Spleen (tissue), 7 donors: ENCODE data around the gene RTBDN.

Source experiments
- POLR2AphosphoS5 ChIP-seq, 3 donors: sonication (generic); formaldehyde crosslinking; IDR thresholded peaks; one replicate each; pipeline ENCODE4 v1.5.1; 2017; ENCODE audit warnings: antibody characterized with exemption in 3 of 3
- TF ChIP-seq, protein P1 (sequence below), 11 experiments: fragments of 200-600 bp in 7 of 11; fragments of 450-650 bp in 4 of 11; sonication (generic) in 4 of 11; IDR thresholded peaks in 8 of 11; conservative IDR thresholded peaks in 3 of 11; 1 replicate in 7 of 11; 2 replicates in 4 of 11; pipeline versions ENCODE4 v1.4.0 to v1.8.0; 2016 to 2021; ENCODE audit warnings: antibody characterized with exemption in 11 of 11, inconsistent platforms in 4 of 11, mild to moderate bottlenecking in 1 of 11
- donor health status: DM: no; HTN: no; CAD: no; lungs with moderate emphysema.
- donor health status: DM: no; HTN: no; CAD: no.
- donor health status: DM: no; HTN: no; CAD: no.

DNA sequence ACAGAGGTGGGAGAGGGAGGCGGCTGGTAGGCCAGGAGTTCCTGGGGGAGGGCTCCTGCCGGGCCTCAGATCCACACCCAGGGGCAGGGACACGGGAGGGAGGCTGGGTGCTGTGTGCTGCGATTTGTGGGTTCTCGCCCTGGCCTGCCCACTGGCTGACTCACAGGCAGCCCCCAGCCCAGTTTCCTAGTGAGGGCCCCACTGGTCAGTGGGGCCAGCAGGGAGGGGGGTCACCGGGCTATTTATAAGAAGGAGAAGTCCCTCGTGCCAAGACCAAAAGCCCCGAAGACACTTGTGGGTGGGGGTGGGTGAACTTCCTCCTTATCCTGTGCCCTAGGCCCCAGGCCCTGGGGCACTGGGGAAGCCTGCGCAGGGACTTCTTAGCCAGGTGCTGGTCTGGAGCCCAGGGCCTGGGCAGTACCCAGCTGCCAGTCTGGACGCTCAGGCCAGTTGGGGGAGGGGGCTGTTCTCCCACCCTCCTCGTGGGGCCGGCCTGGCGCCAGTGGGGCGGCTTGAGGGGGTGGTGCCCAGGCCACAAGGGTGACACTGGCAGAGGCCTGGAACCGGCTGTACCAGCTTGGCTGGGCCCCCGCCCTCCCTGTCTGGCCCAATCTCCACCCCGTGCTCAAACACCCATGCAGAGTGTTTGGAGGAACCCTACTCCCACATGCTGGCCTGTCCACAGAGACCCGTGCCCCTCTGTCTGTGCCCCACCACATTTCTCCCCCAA is 48.1 kb downstream of the RTBDN start:
- TF ChIP-seq, protein P1, sequence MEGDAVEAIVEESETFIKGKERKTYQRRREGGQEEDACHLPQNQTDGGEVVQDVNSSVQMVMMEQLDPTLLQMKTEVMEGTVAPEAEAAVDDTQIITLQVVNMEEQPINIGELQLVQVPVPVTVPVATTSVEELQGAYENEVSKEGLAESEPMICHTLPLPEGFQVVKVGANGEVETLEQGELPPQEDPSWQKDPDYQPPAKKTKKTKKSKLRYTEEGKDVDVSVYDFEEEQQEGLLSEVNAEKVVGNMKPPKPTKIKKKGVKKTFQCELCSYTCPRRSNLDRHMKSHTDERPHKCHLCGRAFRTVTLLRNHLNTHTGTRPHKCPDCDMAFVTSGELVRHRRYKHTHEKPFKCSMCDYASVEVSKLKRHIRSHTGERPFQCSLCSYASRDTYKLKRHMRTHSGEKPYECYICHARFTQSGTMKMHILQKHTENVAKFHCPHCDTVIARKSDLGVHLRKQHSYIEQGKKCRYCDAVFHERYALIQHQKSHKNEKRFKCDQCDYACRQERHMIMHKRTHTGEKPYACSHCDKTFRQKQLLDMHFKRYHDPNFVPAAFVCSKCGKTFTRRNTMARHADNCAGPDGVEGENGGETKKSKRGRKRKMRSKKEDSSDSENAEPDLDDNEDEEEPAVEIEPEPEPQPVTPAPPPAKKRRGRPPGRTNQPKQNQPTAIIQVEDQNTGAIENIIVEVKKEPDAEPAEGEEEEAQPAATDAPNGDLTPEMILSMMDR (IDR thresholded peaks at IDR 0.05 in 8 of 11, conservative IDR thresholded peaks at IDR 0.05 in 3 of 11), result no peak
- peak; percentile 42 to 80 (median 63) for TF ChIP-seq POLR2AphosphoS5 (IDR thresholded peaks at IDR 0.05)
